COR-L47 (cell line): ENCODE results near the gene MAPT.
"Not testable (repeated sequence)": the region's sequence is repeated elsewhere in the genome, so short reads cannot be mapped to it uniquely, and the experiment has no call there.

ENCODE experiments used
- DNase-seq: peaks from one replicate; lab custom pipeline; 2025; lab: John Stamatoyannopoulos, UW

MAPT gene

DNA sequence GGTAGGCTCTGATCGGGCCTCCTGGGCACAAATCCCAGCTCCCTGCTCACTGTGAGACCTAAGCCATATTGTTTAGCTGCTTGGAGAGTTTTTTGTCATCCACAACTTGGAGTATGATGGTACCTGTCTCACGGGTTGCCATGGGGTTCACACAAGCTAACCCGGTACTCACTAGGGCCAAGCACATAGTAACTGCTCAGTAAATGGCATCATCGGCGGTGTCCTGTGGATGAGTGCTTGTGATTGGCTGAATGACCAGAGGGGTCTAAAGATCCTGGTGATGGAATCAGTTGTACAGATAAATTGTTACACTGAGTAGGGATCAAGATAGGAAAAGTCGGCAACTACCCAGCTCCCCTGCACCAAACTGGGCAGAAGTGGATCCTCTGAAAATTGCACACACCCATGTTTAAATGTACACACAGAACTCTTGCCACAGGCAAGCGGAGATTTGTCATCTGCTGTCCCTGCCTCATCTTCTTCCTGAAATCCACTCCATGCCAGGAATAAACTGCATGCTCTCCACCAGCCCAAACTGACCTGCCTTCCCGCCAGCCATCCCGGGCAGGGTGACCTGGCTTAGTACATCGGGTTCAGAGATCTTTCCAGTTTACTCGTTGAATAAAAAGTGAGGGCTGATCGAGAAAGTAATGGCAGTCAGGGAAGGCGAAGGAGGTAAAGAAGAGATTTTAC lies 6.5 kb downstream of the MAPT start:
- DNase-seq, result no peak

DNA sequence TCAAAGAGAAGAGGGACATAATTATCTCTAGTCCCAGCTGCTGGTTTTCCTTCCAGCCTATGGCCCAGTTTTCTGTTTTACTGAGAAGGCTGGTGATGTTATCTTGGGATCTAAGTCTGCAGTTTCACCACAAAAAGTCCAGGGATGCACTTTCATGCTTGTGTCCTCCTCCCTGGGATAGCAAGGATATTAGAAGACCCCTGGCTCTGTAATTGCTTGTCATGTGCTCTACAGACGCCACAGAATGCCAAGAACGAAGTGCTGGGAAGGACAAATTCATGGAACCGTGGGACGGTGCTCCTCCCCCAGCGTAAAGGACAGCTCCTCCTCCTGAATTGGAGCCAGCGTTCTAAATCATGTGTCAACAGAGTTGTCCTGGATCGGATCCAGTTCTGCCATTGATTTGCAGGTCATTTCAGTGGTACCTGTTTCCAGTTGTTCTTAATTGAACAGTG lies 8.6 kb downstream of the MAPT start:
- DNase-seq, result peak; percentile 80

DNA sequence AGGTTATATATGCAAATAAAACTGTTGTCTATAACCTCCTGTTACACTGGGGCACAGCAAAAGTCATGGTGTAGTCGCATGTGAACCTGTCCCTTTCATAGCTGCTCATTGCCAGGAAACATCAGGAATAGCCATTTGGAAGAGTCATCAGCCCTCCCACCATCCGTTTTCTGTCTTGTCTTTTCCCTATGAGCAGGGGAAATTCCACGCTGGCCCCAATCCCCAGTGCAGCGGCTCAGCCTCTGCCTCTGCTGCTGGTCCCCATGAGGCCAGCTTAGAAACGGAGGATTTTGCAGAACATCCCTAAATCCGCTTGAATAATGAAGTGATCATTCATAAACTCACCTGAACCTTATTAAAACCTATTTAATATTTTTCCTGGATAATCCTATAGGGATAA lies 10.5 kb downstream of the MAPT start:
- no peak for DNase-seq

DNA sequence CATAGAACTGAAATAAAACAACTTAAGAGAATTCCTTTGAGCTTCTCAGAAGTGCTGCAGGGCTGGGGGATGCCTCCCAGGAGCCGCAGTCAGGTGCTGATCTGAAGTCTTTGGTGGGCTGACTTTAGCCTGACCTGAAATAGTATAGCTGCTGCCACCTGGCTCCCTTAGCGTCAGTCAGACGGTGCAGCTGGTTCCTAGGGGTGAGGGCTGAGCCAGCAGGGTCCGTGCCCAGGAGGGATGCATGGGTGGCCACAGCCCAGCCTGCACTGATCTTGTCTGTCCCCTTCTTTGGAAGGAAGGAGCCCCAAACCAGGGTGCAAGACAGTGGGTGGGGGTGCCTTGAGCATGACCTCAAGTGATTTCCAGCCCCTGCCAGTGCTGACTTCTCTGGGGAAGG lies 11.5 kb downstream of the MAPT start:
- no peak for DNase-seq

DNA sequence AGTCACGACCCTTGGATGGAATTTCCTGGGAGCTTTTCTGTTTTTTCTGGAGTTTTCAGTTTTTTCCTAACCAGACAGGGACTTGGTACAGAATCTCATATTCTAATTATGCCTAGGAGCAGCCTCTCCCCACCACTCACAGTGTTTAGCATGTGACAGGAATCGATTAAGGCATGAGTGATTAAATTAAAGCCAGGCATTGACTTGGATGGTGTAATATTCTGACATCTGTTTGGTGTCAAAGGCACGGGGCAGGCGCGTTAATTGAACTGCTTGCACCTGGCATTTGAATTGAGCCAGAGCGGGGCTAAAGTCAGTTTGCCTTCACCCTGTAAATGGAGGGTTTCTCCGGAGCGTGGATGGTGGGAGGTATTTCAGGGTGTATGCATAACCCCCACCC lies 11.9 kb downstream of the MAPT start:
- no peak for DNase-seq

DNA sequence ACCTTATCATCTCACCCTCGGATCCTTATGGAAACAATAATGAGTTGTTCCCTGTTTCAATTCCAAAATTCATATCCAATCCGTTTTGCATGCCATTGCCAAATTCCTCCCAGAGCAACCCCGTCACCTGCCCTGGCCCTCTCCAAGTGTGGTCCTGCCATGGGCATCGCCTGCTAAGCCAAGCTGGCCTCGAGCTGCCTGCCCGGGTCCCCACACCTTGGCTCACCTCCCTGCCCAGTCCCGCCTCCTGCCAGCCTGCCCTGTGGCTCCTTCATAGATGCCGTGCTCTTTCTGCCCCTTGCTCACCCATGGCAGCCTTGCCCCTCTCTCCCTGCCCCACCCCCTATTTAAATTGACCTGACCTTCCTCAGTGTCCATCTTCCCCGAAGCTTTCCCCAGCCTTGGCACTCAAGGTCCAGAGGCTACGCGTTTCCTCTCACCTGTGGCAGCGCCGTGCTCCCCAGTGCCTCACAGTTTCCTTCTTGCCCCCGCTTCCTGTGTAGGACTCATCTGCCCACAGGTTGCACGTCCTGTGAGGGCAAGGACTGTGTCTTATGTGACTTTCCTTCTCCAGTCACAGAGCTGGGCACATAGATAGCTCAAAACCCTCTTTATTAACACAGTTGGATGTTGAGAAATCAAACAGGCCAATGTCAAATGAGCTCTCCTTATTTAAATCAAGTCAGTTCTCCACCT lies 12.7 kb downstream of the MAPT start:
- DNase-seq, result no peak

DNA sequence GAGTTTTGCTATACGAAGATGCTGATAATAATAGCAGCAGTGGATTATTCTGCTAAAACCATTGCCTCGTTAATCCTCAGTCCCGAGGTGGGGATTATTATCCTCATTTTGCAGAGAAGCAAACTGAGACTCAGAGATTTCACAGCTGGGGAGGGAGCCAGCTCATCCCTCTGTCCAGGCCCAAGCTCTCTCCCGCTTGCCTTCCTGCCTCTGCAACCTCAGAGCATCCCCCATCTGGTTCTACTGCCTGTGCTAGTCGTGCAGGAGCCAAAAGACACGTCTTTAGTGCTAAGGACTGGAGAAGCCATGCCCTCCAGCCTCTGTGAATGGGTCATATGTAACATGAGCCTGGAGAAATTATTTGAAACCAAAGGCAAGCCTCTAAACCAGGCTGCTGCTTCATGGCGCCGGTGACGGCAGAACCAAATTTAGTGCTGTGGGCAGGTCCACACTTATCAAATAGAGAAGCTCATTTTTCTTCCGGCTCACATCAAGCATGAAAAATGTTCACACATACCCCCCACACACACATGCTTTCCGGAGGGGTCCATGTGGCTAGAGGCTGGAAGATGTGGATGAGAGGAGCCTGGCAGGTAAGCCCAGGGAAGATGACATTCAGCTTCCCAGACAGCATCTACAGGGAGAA lies 13.5 kb downstream of the MAPT start:
- no peak for DNase-seq

DNA sequence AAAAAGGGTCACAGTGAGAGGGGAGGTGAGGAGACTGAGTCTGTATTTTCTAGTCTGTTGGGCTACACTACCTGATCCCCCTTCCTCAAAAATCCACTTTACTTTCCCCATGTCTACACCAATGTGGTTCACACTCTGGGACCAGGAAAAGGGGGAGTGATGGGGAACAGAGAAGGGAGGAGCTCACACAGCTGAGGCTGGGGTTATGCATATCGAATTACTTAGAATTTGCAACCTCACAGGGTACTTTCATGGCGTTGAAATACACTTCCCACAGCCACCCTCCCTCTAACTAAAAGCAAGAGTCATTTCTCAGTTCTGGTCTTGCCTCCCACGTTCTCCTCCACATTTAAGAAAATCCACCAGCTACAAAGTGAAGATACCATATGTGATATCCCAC lies 14.1 kb downstream of the MAPT start:
- DNase-seq, result no peak

DNA sequence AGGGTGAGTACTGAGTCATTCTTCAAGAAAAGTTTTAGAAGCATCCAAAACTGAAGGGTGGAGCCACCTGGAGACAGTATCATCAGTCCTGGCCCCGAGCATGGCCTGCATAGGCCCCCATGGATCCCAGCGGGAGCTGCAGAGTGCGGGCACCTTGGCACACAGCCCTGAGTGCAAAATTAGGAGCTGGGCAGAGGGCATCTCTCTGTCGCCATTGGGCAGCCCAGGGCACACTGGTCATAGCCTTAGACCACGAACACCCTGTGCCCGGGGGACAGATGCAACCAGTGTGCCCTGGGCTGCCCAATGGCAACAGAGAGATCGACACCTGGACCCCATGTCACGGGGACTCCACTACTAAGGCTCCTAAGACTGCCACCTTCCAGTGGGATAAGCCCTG lies 14.6 kb downstream of the MAPT start:
- no peak for DNase-seq

DNA sequence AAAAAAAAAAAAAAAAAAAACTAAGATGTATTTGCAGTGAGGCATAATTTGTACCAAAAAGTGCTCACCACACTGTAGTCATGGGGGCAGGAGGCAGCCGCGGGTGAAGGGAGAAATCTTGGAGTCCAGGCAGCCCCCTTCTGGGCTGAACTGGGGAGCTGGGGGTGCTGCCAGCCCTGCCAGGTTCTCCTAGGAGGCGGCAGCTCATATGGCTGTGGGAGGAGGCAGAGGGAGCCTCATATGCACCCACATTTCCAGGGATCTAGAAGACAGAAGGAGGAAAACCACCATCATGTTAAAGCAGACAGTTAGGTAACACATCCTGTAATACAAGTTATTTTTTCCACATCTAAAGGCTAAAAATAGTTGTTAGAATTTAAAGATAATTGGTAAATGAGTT lies 16.3 kb downstream of the MAPT start:
- no peak for DNase-seq

DNA sequence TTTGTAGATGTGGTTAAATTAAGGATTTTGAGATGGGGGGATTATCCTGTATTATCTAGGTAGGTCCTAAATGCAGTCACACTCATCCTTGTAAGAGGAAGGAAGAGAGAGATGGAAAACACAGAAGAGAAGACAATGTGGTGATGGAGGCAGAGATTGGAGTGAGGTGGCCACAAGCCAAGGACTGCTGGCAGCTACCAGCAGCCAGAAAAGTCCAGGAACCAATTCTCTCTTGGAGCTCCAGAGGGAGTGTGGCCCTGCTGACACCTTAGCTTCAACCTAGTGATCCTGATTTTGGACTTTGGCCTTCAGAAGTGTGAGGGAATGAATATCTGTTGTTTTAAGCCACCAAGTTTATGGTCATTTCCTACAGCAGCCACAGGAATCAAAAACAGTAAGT lies 18.0 kb downstream of the MAPT start:
- no peak for DNase-seq

DNA sequence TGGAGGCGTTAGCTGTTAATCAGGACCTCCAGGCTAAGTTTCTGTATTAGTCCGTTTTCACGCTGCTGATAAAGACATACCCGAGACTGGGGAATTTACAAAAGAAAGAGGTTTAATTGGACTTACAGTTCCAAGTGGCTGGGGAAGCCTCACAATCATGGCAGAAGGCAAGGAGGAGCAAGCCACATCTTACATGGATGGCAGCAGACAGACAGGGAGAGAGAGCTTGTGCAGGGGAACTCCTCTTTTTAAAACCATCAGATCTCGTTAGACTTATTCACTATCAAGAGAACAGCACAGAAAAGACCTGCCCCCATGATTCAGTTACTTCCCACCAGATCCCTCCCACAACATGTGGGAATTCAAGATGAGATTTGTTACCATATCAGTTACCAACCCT lies 18.7 kb downstream of the MAPT start:
- not testable (repeated sequence) for DNase-seq

DNA sequence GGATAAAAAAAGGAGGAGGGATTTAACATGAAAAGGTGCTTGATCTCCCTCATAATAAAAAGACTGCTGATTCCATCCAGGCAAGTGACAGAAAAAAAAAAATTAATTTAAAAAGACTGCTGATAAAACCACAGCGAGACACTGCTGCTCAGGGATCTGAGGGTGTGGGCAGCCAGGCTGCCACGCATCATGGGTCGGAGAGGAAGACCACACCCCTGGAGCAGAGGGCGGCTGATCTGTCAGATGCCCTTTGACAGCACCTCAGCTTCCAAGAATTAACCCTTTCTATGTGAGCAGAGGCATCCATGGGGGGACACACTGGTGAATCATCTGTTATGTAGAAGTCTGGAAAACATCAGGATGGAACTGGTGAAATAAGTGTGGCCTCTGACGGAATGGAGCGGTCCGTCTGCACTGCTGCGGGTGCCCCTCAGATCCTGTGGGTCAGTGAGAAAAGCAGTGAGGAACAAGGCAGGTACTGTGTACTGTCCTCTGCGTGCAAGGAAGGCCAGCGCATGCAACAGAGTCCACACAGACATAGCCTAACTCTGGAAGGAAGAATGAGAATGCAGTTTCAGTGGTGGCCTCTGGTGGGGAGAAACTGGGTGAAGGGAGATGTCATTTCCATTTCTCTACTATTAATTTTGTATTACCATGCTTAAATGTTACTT lies 19.8 kb downstream of the MAPT start:
- DNase-seq, result no peak

DNA sequence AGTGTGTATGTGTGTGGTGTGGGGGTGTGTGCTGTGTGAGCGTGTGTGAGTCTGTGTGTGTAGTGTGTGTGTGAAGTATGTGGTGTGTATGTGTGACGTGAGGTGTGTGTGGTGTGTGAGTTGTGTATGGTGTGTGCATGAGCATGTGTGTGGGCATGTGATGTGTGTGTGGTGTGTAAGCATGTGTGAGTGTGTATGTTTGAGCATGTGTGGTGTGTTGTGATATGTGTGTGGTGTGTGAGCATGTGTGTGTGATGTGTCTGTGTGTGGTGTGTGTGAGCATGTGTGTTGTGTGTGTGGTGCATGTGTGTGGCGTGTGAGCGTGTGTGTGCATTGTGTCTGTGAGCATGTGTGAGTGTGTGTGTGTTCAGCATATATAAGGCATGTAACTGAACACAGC lies 20.9 kb downstream of the MAPT start:
- no peak for DNase-seq

DNA sequence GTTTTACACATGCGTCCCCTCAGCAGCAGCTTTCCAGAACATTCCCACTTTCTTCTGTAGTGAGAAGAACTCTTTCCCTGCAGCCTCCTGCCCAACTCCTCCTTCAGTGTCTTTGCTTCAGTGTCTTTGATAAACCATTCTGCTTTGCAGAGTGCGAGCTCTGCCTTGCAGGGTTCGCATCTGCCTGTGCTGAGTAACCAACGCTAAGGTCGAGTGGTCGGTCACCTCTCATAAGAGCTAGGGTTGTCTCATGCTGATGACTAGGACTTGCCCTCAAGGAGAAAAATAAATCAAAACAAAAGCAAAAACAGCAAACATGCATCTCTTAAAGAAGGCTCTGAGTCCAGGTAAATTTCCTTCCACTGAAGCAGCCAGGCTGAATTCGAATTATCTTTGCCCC lies 22.7 kb downstream of the MAPT start:
- no peak for DNase-seq

DNA sequence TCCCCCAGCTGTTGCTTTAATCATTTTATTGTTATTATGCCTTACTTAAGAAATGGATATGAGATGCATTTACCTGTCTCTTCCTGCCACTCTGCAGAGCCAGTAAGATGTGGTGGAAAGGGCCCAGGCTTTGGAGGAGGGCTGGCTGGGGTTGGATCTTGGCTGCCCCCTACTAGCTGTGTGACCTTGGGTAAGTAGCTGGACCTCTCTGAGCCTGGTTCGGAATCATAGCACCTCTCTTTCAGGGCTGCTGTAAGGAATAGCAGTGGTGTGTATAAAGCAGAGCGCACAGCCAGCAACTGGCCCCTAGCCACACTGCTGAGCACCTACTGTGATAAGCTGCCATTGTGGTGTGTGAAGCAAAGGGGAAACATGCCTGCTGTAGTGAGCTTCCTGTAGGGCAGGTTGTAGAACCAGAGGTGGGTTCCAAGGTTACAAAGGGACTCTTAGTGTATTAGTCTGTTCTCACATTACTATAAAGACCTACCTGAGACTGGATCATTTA lies 23.9 kb downstream of the MAPT start:
- no peak for DNase-seq

DNA sequence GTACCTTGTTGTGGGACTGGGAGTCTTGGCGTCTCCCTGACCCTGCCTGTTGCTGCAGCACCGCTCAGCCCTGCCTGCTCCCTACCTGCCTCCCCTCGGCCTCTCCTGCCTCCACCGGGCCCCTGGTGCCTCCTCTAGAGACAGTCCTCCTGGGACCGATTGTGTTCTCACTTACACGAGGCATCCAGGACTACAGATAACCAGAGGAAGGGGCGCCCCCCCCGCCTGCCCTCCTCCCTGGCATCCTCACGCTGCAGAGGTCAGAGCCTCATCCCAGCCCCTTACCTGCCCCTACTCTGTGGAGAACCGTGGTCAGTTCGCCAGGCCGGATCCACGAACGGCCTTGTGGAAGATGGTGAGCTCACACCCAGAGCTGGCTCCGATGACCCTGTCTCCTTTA lies 24.8 kb downstream of the MAPT start:
- no peak for DNase-seq

DNA sequence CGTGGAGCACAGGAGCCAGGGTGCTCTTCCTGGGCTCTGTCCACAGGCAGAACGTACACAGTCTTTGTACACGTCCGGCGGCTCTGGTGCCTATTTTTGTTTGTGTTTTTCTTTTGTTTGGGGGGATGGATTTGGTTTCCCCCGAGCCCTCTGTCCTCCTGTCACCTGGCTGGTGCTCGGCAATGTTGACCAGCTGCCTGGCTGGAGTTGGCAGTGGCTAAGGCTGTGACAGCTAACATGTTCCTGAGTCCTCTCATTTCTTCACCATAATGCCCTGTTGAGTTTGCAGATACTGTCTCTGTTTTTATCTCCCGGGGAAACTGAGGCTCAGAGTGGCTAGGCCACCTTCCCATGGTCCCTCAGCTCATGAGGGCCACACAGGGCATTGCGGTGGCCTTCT lies 25.7 kb downstream of the MAPT start:
- DNase-seq, result no peak

DNA sequence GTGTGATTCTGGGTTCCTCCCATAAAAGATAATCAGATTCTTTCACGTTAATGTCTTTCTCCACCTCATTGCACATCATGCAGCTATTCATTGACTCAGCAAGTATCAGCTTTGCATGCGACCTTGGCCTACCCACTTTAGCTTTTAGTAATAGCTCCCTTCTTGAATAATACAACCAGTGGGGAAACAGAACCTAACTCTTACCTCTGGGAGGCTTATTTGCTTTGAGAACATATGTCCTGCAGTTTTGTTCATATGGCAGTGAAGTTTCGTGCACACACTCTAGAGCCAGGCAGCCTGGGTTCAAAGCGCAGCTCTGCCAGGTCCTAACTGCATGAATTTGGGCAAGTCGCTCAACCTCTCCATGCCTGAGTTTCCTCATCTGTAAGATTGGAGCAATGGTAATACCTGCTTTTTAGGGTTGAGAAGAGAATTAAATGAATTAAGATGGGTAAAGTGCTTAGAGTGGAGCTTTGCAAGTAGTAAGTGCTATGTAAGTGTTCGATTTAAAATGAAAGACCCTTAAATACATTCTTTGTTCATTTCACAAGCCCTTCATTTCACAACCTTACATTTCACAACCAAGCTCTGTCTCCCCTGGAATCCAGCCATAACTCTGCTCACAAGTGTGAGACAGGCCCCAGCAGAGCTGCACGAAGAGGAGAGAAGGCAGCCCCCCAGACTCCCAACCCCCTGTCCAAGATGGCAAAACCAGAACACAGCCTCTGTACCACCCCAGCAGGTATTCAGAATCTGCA lies 29.3 kb downstream of the MAPT start:
- DNase-seq, result no peak

DNA sequence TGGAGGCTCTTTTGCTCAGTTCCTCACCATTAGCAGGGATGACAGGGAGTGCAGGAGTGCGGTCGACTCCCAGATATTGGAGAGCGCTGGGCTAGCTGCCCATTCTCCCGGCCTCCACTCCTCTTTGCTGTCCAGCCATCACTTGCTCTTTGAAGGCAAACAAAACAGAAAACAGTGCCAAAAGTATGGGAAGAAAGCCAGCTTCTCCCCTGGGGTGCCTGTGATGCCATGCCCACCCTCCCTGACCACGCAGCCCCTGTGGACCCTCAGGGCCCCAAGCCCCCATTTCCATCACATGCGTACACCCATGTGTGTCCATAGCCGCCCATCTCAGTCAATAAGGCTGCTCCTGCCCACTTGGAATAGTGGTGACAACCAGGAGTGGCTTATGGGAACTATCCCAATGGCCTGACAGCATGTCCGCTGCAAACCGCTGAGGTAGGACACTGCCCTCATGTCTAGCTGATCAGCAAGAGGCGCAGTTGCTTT lies 30.0 kb downstream of the MAPT start:
- DNase-seq, result no peak

DNA sequence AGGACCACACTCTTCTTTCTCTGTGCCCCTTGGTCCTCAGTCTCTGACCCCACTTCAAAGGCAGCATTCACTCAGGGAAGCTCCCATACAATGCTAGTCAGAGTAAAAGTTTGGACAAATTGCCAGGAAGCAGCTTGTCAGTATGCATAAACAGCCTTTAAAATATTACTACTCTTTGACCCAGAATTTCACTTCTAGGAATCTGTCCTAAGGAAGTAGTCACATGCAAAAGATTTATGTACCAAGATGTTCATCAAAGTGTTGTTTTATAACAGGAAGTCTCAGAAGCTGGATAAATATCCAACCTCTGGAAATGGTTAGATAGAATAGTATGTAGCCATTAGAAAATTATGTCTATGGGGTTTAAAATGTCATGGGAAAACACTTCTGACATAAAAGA lies 31.0 kb downstream of the MAPT start:
- DNase-seq, result no peak

DNA sequence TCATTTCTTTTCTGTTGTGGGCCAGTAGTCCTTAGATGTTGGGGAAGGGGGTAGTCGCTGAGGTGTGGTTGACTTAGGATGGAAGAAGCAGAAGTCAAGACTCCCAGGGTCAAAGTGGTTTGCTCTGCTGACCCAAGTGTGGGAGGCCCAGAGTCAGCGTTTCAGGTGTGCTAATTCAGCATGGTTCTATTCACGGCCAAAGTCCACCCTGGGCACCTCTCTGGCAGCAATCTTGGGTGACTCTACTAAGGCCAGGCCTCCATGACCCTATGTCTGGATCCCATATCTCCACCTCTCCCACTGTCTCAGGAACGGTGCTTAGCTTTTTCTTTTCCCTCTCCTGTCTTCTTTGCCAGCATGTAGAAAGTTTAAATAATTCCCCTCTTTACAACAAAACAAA lies 32.9 kb downstream of the MAPT start:
- no peak for DNase-seq
